Tibial nerve (tissue), 3 donors: ENCODE measurements around the gene PEDS1.

ENCODE experiments used
- POLR2A ChIP-seq, 2 donors: fragments of 450-650 bp; IDR thresholded peaks; one replicate each; pipeline ENCODE4 v1.6.1; 2017; ENCODE audit warnings: antibody characterized with exemption in 2 of 2, mild to moderate bottlenecking in 2 of 2, moderate library complexity in 2 of 2
- TF ChIP-seq, protein P1 (sequence below), 5 experiments: fragments of 200-600 bp in 3 of 5; fragments of 450-650 bp in 2 of 5; sonication (generic) in 3 of 5; IDR thresholded peaks; one replicate each; pipeline ENCODE4 v1.5.1; 2016 to 2019; ENCODE audit warnings: antibody characterized with exemption in 5 of 5, mild to moderate bottlenecking in 3 of 5, moderate library complexity in 2 of 5

DNA sequence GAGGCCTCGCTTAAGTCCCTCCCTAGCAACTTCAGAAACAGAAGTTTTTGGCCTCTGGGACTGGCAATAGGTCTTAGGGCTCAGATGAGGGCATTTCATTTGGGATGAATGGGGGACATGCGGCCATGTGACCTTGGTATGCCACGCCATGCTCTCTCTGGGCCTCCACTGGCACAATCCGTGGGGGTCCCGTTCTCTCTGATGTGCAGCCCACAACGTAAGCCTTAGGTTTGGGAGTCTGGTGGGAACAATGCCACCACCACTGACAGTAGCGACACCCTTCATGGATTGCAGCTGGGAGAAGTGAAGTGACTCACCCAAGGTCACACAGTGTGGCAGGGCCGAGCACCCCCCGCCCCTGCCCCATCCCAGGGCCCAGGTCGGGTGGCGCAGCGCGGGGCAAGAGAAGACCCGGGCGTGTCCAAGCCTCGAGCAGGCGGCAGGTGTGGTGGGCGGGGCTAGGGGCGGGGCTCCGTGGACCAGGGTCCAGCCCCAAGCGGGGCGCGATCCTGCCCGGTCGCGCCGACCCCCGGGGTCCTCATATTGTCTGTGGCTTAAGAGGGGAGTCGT, 36.2 kb upstream of the PEDS1 start:
- TF ChIP-seq POLR2A (IDR thresholded peaks at IDR 0.05): no peak
- TF ChIP-seq, protein P1, sequence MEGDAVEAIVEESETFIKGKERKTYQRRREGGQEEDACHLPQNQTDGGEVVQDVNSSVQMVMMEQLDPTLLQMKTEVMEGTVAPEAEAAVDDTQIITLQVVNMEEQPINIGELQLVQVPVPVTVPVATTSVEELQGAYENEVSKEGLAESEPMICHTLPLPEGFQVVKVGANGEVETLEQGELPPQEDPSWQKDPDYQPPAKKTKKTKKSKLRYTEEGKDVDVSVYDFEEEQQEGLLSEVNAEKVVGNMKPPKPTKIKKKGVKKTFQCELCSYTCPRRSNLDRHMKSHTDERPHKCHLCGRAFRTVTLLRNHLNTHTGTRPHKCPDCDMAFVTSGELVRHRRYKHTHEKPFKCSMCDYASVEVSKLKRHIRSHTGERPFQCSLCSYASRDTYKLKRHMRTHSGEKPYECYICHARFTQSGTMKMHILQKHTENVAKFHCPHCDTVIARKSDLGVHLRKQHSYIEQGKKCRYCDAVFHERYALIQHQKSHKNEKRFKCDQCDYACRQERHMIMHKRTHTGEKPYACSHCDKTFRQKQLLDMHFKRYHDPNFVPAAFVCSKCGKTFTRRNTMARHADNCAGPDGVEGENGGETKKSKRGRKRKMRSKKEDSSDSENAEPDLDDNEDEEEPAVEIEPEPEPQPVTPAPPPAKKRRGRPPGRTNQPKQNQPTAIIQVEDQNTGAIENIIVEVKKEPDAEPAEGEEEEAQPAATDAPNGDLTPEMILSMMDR (IDR thresholded peaks at IDR 0.05): no peak
